Putamen (tissue), 1 donor: Measurements from ENCODE around the gene NXN.
"Not testable (repeated sequence)": the region's sequence is repeated elsewhere in the genome, so short reads cannot be mapped to it uniquely, and the experiment has no call there.

Source experiments
- DNase-seq: peaks from one replicate; pipeline ENCODE4 v3.0.0-alpha.2; 2016; ENCODE audit warnings: low spot score

The NXN gene

DNA sequence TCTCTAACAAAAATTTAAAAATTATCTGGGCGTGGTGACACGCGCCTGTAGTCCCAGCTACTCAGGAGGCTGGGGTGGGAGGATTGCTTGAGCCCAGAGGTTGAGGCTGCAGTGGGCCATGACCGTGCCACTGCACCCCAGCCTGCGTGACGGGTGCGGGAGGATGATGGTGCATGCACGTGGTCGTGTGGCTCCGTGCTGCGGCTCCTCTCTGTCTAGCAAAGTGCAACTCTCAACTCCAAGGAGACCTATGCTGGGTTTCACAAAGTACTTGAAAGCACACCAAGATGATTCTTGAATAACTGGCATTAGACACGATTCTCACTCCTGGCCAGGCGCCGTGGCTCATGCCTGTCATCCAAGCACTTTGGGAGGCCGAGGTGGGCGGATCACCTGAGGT, 25.8 kb downstream of the NXN start:
- no peak for DNase-seq

GRCh38 chr17:952592-952991, 27.0 kb downstream of the NXN start:
- DNase-seq, result not testable (repeated sequence)

GRCh38 chr17:951325-952132, 28.0 kb downstream of the NXN start:
- DNase-seq, result no peak

- no peak for DNase-seq
These were observed 29.8 kb downstream of the NXN start for GRCh38 chr17:949623-950303.

DNA sequence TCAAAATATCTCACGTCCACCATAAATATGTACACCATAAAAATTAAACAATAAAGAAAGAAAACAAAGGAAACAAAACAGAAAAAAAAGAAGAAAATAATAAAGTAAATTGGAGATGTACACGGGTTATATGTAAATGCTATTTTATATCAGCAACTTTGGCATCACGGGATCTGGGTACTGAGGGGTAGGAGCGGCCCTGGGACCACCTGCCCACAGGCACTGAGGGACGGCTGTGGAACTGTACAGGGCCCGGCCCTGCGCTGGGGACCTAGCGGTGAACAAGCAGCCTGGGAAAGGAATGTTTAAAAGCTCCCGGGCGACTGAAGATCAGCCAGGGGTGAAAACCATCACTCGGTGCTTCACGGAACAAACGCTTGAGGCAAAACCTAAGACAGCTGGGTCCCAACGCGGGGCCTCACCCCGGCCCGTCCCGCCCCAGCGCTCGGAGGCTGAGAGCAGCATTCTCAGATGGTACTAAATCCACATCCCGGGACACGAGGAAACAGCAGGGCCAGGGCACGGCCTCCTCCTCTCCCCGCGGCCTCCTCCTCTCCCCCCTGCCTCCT, 31.2 kb downstream of the NXN start:
- DNase-seq, result no peak

DNA sequence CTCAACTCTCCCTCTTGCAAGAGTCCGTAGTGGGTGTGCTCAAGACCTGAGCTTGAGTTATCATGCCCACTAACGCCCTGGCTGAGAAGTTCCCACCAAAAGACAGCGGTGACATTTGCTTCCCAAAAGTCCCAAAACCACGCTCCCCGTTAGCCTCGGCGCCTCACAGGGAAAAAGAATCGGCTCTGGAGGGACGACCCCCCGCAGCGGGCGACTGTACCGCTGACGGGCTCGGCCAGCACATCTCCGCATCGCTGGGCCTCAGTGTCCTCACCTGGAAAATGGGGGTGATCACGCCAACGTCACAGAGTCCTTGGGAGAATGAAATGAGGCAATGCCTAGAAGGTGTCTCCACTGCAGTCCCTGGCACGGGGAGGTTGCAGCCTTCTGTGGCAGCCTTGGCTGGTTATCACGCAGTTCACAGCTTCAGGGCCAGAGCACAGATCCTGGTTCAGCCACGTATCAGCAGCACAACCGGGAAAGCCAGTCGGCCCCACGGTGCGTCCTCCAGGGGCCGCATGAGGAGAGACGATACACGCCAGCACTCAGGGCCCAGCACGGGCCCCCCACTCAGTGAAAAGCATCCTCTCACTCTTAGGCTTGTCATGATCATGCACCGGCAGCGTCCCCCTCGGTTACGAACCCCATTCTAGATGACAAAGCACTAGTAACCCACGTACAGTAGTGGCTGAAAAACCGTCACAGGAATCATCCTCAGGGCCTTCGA, 32.9 kb downstream of the NXN start:
- no peak for DNase-seq

DNA sequence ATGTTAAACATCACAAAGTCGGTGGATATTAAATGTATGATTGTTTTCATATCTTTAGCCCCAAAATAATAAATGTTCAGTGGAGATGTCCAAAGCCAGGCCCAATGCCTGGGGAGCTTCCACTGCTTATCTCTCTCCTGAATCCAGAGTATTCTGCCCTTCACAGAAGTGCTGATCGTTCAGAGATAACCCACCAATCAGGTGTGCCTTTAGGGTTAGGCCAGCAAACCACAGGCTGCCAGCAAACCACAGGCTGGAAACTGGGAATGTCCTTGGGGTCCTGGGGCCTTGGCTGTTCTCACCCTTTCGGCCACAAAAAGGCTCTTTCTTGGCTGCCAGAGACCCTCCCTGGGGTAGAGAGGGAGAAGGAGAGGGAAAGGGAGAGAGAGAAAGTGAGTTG, 33.9 kb downstream of the NXN start:
- no peak for DNase-seq

- DNase-seq, result no peak
These were observed 35.2 kb downstream of the NXN start for GRCh38 chr17:944266-944826.

GRCh38 chr17:935485-935884, 44.1 kb downstream of the NXN start:
- DNase-seq, result no peak

- DNase-seq, result no peak
These were observed 46.1 kb downstream of the NXN start for GRCh38 chr17:933312-934073.

DNA sequence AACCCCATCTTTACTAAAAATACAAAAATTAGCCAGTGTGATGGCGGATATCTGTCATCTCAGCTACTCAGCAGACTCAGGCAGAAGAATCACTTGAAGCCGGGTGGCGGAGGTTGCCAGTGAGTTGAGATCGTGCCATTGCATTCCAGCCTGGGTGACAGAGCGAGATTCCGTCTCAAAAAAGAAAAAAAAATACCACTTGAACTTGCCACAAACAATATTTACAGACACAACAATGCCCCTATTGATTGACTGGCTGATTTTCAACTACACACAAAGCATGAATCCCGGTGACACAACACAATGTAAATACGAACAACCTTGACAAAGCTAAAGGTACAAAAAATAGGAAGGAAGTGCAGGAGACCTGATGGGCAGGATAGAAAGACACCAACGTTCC, 49.3 kb downstream of the NXN start:
- DNase-seq, result no peak

GRCh38 chr17:929586-929985, 50.0 kb downstream of the NXN start:
- DNase-seq, result no peak

DNA sequence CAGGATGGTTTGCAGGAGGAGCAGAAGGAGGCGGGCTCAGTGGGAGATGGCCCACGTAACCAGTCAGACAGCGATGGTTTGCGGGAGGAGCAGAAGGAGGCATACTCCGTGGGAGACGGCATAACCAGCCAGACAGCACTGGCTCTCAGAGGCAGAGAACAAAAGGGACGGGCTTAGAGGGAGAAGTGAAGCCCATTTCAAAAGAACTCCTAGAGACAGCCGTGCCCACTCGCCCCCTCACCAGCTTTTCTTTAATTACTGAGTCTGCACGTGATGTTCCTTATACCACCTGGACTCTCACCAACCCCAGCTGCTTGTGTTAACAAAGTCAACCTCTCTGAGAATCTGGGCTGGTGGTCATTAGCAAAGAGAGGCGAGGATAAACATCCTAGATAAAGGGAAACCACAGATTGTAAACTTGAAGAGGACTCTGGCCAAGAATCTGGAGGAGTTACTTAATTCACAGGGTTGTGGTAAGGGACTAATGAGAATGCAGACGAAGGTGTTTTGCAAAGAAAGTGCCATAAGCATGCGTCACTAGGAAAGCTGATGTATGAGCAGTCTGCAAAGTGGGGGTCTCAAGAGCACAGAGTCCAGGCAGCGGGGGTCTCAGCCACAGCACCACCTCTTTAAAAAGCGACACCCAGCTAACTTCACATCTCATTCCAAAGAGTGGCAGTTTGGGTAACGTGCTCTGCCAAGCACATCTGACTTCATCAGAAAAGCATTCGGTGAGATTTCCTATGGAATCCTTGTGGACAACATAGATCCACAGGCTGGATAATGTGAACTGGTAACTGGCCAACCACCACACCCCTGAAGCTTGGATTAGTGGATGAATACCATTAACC, 51.7 kb downstream of the NXN start:
- DNase-seq, result no peak

DNA sequence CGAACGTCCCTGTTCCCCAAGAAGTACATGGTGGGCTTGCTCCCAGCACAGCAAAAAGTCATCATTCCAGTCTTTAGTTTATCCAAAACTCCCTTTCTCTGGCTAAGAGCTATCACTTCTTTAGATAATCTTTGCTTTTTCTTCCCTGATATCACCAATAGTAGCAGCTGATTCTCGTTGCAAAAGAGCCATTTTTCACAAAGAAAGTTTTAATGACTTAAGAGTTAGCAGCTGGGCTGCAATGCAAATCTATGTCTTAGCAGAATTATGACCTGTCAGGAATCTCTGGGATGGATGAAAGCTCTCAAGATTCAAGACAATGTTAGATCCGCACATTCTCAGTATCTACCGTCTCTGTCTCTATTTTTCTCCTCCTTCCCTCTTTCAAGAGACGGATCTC, 53.8 kb downstream of the NXN start:
- DNase-seq, result no peak

- no peak for DNase-seq
These were observed 54.7 kb downstream of the NXN start for GRCh38 chr17:924711-925475.

DNA sequence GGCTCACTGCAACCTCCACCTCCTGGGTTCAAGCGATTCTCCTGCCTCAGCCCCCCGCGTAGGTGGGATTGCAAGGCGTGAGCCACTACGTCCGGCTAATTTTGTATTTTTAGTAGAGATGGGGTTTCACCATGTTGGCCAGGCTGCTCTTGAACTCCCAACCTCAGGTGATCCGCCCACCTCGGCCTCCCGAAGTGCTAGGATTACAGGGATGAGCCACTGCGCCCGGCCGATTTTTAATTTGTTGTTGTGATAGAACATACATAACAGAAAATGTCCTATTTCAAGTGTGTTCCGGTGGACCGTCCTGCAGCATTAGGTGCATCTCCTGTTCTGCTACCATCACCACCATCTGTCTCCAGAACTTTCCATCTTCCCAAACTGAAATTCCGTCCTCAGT, 55.3 kb downstream of the NXN start:
- not testable (repeated sequence) for DNase-seq

DNA sequence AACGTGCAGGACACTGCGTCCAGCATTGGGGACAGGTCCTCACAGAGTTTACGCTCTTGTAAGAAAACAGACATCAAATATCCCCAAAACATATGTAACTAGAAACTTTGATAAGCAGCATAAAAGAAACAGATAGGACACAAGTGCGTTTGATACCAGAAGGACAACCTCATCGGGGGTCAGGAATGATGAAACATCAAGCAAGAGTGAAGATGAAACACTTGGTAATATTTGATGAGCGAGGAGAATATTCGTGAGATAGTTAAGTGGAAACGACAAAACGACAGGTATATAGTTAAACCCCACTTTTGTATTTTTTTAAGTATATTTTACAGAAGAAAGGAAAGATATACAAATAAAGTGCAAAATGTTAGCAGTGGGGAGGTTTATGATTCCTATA, 55.9 kb downstream of the NXN start:
- DNase-seq, result no peak

DNA sequence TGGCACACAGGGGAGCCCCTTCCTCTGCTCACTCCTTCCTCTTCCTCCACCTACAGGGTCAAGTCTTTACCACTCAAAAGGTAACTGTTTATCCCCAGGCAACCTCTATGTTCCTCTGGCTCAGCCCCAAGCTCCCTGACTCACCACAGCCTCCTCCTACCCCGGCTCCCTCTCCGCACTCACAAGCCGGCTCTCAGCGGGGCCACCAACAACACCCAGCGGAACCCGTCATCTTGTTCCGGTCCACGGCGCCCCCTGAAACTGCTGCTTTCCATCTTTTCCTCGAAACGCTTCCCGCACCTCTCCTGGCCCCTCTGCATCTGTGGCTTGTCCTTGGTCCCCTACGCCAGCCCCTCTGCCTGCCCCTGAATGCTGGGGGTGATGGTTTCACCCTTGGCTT, 58.4 kb downstream of the NXN start:
- DNase-seq, result no peak

DNA sequence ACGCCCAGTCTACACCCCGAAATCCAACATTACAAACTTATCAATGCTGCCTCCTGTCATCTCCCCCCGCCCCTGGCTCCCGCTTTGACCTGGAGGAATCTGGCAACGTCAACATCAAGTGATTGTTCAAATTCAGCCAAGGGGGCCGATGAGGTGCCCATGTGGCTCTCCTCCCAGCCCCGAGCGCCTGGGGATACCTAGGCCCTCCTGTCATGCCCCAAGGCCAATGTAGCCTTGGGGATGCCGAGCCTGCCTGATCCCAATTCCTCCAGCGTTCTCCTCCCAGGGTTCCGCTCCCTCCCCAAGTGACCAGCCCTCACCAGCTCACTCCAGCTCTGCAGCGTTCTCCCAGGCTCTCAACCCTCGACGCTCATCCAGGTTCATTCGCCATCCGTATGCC, 59.4 kb downstream of the NXN start:
- DNase-seq, result no peak
